GM18511 (cell line): ENCODE data around the gene ARHGAP5.

ENCODE experiments used
- ATAC-seq: cut with Tn5 transposase; IDR thresholded peaks from one replicate; pipeline ENCODE4 v1.9.1; 2021; ENCODE audit warnings: mild to moderate bottlenecking, moderate library complexity; ENCODE audit not compliant: unreplicated experiment

ARHGAP5 gene

GRCh38 chr14:32166924-32167323 is 89.8 kb downstream of the ARHGAP5 start:
- ATAC-seq, result no peak

GRCh38 chr14:32167907-32168306 is 90.8 kb downstream of the ARHGAP5 start:
- no peak for ATAC-seq

- ATAC-seq, result no peak
These were observed 92.1 kb downstream of the ARHGAP5 start for GRCh38 chr14:32169191-32169590.

GRCh38 chr14:32171469-32171868 is 94.4 kb downstream of the ARHGAP5 start:
- ATAC-seq, result no peak

- ATAC-seq, result no peak
These were observed 106.3 kb downstream of the ARHGAP5 start for GRCh38 chr14:32183151-32184058.

GRCh38 chr14:32185097-32185496 is 108.0 kb downstream of the ARHGAP5 start:
- no peak for ATAC-seq

GRCh38 chr14:32186248-32186647 is 109.1 kb downstream of the ARHGAP5 start:
- peak; percentile 94 for ATAC-seq

GRCh38 chr14:32189811-32190210 is 112.7 kb downstream of the ARHGAP5 start:
- ATAC-seq, result no peak

GRCh38 chr14:32190673-32191072 is 113.6 kb downstream of the ARHGAP5 start:
- ATAC-seq, result no peak

- no peak for ATAC-seq
These were observed 115.7 kb downstream of the ARHGAP5 start for GRCh38 chr14:32192712-32193373.

GRCh38 chr14:32193532-32193931 is 116.4 kb downstream of the ARHGAP5 start:
- ATAC-seq, result no peak

- no peak for ATAC-seq
These were observed 118.5 kb downstream of the ARHGAP5 start for GRCh38 chr14:32195636-32196035.

GRCh38 chr14:32197919-32198318 is 120.8 kb downstream of the ARHGAP5 start:
- ATAC-seq, result peak; percentile 46

- peak; percentile 34 for ATAC-seq
These were observed 123.5 kb downstream of the ARHGAP5 start for GRCh38 chr14:32200368-32201192.

GRCh38 chr14:32201193-32201815 is 124.2 kb downstream of the ARHGAP5 start:
- peak; percentile 67 for ATAC-seq

GRCh38 chr14:32201816-32202490 is 124.8 kb downstream of the ARHGAP5 start, which contains the start of gene RNU6-7:
RNU6-7 (plus strand) TSS chr14:32202045.
- ATAC-seq, result no peak

- no peak for ATAC-seq
These were observed 125.4 kb downstream of the ARHGAP5 start for GRCh38 chr14:32202491-32202997.

GRCh38 chr14:32202998-32203882 is 126.1 kb downstream of the ARHGAP5 start, which contains the start of gene RNU6-8:
RNU6-8 (minus strand) TSS chr14:32203269.
- ATAC-seq, result peak; percentile 66

- no peak for ATAC-seq
These were observed 126.8 kb downstream of the ARHGAP5 start for GRCh38 chr14:32203928-32204357.
